HEK293 (cell line): ENCODE measurements around the gene RASGRF2.

Source experiments
- CTCF ChIA-PET: fragments of 350-600 bp; formaldehyde crosslinking; extraction: SDS; loops from one replicate; lab custom pipeline; 2021; ENCODE audit warnings: antibody characterized with exemption; lab: Yijun Ruan, JAX
- POLR2A ChIA-PET: fragments of 300-600 bp; formaldehyde crosslinking; extraction: SDS; loops from one replicate; lab custom pipeline; 2020; ENCODE audit warnings: antibody characterized with exemption, inconsistent platforms; lab: Yijun Ruan, JAX
- H3K27ac ChIP-seq: fragments of 200-500 bp; sonication (Bioruptor generic); 2 replicates; pipeline ENCODE4 v1.5.1; 2014; ENCODE audit warnings: low read depth, low read length, control low read depth, inconsistent platforms; ENCODE audit errors: extremely low read depth
- H3K36me3 ChIP-seq, 2 experiments: fragments of 200-500 bp in 1 of 2; sonication (Bioruptor generic) in 1 of 2; 1 replicate in 1 of 2; 2 replicates in 1 of 2; pipeline ENCODE4 v1.5.1; 2014 to 2017; ENCODE audit warnings: inconsistent platforms in 2 of 2, low read length in 2 of 2; ENCODE audit not compliant: control insufficient read depth in 2 of 2, insufficient read depth in 1 of 2
- H3K4me1 ChIP-seq: fragments of 200-500 bp; sonication (Bioruptor generic); 2 replicates; pipeline ENCODE4 v1.5.1; 2014; ENCODE audit warnings: mild to moderate bottlenecking, low read length, inconsistent platforms; ENCODE audit not compliant: control insufficient read depth, insufficient read depth
- H3K4me3 ChIP-seq: 2 replicates; pipeline ENCODE4 v1.5.1; 2011; ENCODE audit warnings: low read depth, mild to moderate bottlenecking, control low read depth, low read length, moderate library complexity
- H3K9me3 ChIP-seq: fragments of 200-500 bp; sonication (Bioruptor generic); 2 replicates; pipeline ENCODE4 v1.5.1; 2014; ENCODE audit warnings: low read depth, low read length, inconsistent platforms; ENCODE audit not compliant: control insufficient read depth, insufficient read depth
- GLI4 ChIP-seq: fragments of 450-650 bp; formaldehyde crosslinking; IDR thresholded peaks from 2 replicates; pipeline ENCODE4 v1.5.1; 2016; ENCODE audit warnings: missing biosample characterization, missing genetic modification characterization
- GLIS2 ChIP-seq: fragments of 450-650 bp; formaldehyde crosslinking; IDR thresholded peaks from 2 replicates; pipeline ENCODE4 v1.5.1; 2016; ENCODE audit warnings: missing biosample characterization, missing genetic modification characterization
- KLF8 ChIP-seq: fragments of 450-650 bp; formaldehyde crosslinking; IDR thresholded peaks from 2 replicates; pipeline ENCODE4 v1.5.1; 2016; ENCODE audit warnings: missing biosample characterization, missing genetic modification characterization
- PRDM6 ChIP-seq: fragments of 450-650 bp; formaldehyde crosslinking; IDR thresholded peaks from 2 replicates; pipeline ENCODE4 v1.5.1; 2017; ENCODE audit warnings: missing biosample characterization, missing genetic modification characterization
- RBAK ChIP-seq: fragments of 450-650 bp; formaldehyde crosslinking; IDR thresholded peaks from 2 replicates; pipeline ENCODE4 v1.5.1; 2016; ENCODE audit warnings: missing biosample characterization, missing genetic modification characterization
- SCRT1 ChIP-seq: fragments of 450-650 bp; formaldehyde crosslinking; IDR thresholded peaks from 2 replicates; pipeline ENCODE4 v1.5.1; 2016; ENCODE audit warnings: missing biosample characterization, missing genetic modification characterization, borderline replicate concordance
- ZBTB48 ChIP-seq: fragments of 450-650 bp; formaldehyde crosslinking; IDR thresholded peaks from 2 replicates; pipeline ENCODE4 v1.5.1; 2016; ENCODE audit warnings: missing biosample characterization, missing genetic modification characterization
- ZNF157 ChIP-seq: fragments of 450-650 bp; formaldehyde crosslinking; IDR thresholded peaks from 2 replicates; pipeline ENCODE4 v1.5.1; 2016; ENCODE audit warnings: missing biosample characterization, missing genetic modification characterization
- ZNF169 ChIP-seq: fragments of 450-650 bp; formaldehyde crosslinking; IDR thresholded peaks from 2 replicates; pipeline ENCODE4 v1.5.1; 2016; ENCODE audit warnings: missing biosample characterization, missing genetic modification characterization
- ZNF175 ChIP-seq: fragments of 450-650 bp; formaldehyde crosslinking; IDR thresholded peaks from 2 replicates; pipeline ENCODE4 v1.5.1; 2016; ENCODE audit warnings: missing biosample characterization, missing genetic modification characterization
- ZNF18 ChIP-seq: fragments of 450-650 bp; formaldehyde crosslinking; IDR thresholded peaks from 2 replicates; pipeline ENCODE4 v1.5.1; 2016; ENCODE audit warnings: missing biosample characterization, missing genetic modification characterization
- ZNF214 ChIP-seq: fragments of 450-650 bp; formaldehyde crosslinking; IDR thresholded peaks from 2 replicates; pipeline ENCODE4 v1.5.1; 2017; ENCODE audit warnings: missing biosample characterization, mild to moderate bottlenecking, missing genetic modification characterization, borderline replicate concordance
- ZNF24 ChIP-seq: fragments of 450-650 bp; formaldehyde crosslinking; IDR thresholded peaks from 2 replicates; pipeline ENCODE4 v1.5.1; 2016; ENCODE audit warnings: missing biosample characterization, missing genetic modification characterization
- ZNF248 ChIP-seq: fragments of 450-650 bp; formaldehyde crosslinking; IDR thresholded peaks from 2 replicates; pipeline ENCODE4 v1.5.1; 2017; ENCODE audit warnings: missing biosample characterization, missing genetic modification characterization
- ZNF366 ChIP-seq: fragments of 450-650 bp; formaldehyde crosslinking; conservative IDR thresholded peaks from 2 replicates; pipeline ENCODE4 v1.5.1; 2016; ENCODE audit warnings: missing biosample characterization, missing genetic modification characterization
- ZNF404 ChIP-seq: fragments of 450-650 bp; formaldehyde crosslinking; IDR thresholded peaks from 2 replicates; pipeline ENCODE4 v1.5.1; 2017; ENCODE audit warnings: missing biosample characterization, missing genetic modification characterization
- ZNF585B ChIP-seq: fragments of 450-650 bp; formaldehyde crosslinking; IDR thresholded peaks from 2 replicates; pipeline ENCODE4 v1.5.1; 2016; ENCODE audit warnings: missing biosample characterization, missing genetic modification characterization
- ZNF596 ChIP-seq: fragments of 450-650 bp; IDR thresholded peaks from 2 replicates; pipeline ENCODE4 v1.5.0; 2018; ENCODE audit warnings: missing biosample characterization, mild to moderate bottlenecking, missing genetic modification characterization, moderate library complexity
- ZNF600 ChIP-seq: fragments of 450-650 bp; formaldehyde crosslinking; IDR thresholded peaks from 2 replicates; pipeline ENCODE4 v1.5.1; 2016; ENCODE audit warnings: missing biosample characterization, missing genetic modification characterization
- ZNF621 ChIP-seq: fragments of 450-650 bp; formaldehyde crosslinking; IDR thresholded peaks from 2 replicates; pipeline ENCODE4 v1.5.1; 2017; ENCODE audit warnings: missing biosample characterization, missing genetic modification characterization
- ZNF843 ChIP-seq: fragments of 450-650 bp; formaldehyde crosslinking; IDR thresholded peaks from 2 replicates; pipeline ENCODE4 v1.5.1; 2016; ENCODE audit warnings: missing biosample characterization, missing genetic modification characterization
- TF ChIP-seq, protein P1 (sequence below): fragments of 450-650 bp; formaldehyde crosslinking; IDR thresholded peaks from 2 replicates; pipeline ENCODE4 v1.5.1; 2016; ENCODE audit warnings: missing biosample characterization, missing genetic modification characterization
- TF ChIP-seq, protein P2 (sequence below): fragments of 450-650 bp; formaldehyde crosslinking; optimal IDR thresholded peaks from 2 replicates; pipeline ENCODE3; 2016; ENCODE audit warnings: missing biosample characterization, mild to moderate bottlenecking, missing genetic modification characterization

Gene RASGRF2

GRCh38 chr5:81242906-81243436 is 282.8 kb downstream of the RASGRF2 start:
- H3K27ac ChIP-seq, result no peak overlapping the region
- ChIA-PET CTCF (no interaction called here), POLR2A (interaction anchor here (0.5 to 0.7 kb wide), 2 partner anchors 405 to 609 kb away, joined by 3 read pairs; no protein-coding TSS in a partner anchor)
- H3K9me3 ChIP-seq, result no peaks in the 10 kb centered on the region
- no peak for TF ChIP-seq GLI4 (tag by site-specific recombination)
- no peak for TF ChIP-seq ZNF18 (tag by site-specific recombination)
- TF ChIP-seq ZNF248, result no peak
- TF ChIP-seq RBAK (tag by site-specific recombination), result no peak
- no peak for TF ChIP-seq SCRT1 (tag by site-specific recombination)
- no peak for TF ChIP-seq ZNF600
- TF ChIP-seq ZNF621, result no peak
- no peak for TF ChIP-seq ZNF404 (tag by site-specific recombination)
- no peak for TF ChIP-seq ZNF596 (tag by site-specific recombination)
- no peak for TF ChIP-seq ZNF157 (tag by site-specific recombination)
- no peak for TF ChIP-seq ZNF585B (tag by site-specific recombination)
- no peak for TF ChIP-seq ZNF366 (tag by site-specific recombination)
- TF ChIP-seq PRDM6 (tag by site-specific recombination), result no peak
- TF ChIP-seq, protein P1, sequence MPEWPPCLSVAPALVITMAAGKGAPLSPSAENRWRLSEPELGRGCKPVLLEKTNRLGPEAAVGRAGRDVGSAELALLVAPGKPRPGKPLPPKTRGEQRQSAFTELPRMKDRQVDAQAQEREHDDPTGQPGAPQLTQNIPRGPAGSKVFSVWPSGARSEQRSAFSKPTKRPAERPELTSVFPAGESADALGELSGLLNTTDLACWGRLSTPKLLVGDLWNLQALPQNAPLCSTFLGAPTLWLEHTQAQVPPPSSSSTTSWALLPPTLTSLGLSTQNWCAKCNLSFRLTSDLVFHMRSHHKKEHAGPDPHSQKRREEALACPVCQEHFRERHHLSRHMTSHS (tag by site-specific recombination), result no peak
- TF ChIP-seq ZNF214, result no peak
- TF ChIP-seq ZNF24 (tag by site-specific recombination), result no peak
- no peak for TF ChIP-seq ZNF175
- TF ChIP-seq ZNF843 (tag by site-specific recombination), result no peak
- TF ChIP-seq KLF8 (tag by site-specific recombination), result no peak
- no peaks in the 10 kb centered on the region for H3K4me1 ChIP-seq
- no peak overlapping the region for H3K4me3 ChIP-seq
- H3K36me3 ChIP-seq, result peaks cover 0 to 4% of the 10 kb centered on the region in 2 experiments; a peak in 1 of 3 replicates

- H3K4me1 ChIP-seq, result no peaks in the 10 kb centered on the region
- ChIA-PET POLR2A (no interaction called here), CTCF (no interaction called here)
- peaks cover 0 to 4% of the 10 kb centered on the region in 2 experiments; a peak in 1 of 3 replicates for H3K36me3 ChIP-seq
- H3K9me3 ChIP-seq, result no peaks in the 10 kb centered on the region
- H3K27ac ChIP-seq, result no peak overlapping the region
- TF ChIP-seq, protein P2, sequence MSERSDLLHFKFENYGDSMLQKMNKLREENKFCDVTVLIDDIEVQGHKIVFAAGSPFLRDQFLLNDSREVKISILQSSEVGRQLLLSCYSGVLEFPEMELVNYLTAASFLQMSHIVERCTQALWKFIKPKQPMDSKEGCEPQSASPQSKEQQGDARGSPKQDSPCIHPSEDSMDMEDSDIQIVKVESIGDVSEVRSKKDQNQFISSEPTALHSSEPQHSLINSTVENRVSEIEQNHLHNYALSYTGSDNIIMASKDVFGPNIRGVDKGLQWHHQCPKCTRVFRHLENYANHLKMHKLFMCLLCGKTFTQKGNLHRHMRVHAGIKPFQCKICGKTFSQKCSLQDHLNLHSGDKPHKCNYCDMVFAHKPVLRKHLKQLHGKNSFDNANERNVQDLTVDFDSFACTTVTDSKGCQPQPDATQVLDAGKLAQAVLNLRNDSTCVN (tag by site-specific recombination), result no peak
- TF ChIP-seq GLIS2 (tag by site-specific recombination), result no peak
- no peak for TF ChIP-seq ZBTB48
- no peak for TF ChIP-seq ZNF169
- no peak overlapping the region for H3K4me3 ChIP-seq
These were observed 284.3 kb downstream of the RASGRF2 start for GRCh38 chr5:81244451-81244850.
